ENCODE measurements around the gene GP1BA.
A peak's percentile ranks its signal among the peaks of the same experiment; 100 is the strongest.
"Not testable (repeated sequence)": the region's sequence is repeated elsewhere in the genome, so short reads cannot be mapped to it uniquely, and the experiment has no call there.

The GP1BA gene

GRCh38 chr17:4901648-4902344 lies 30.3 kb upstream of the GP1BA start:
- no peak for DNase-seq

- DNase-seq, result no peak
Measured at GRCh38 chr17:4902540-4902939, 29.5 kb upstream of the GP1BA start.

GRCh38 chr17:4903051-4903818 lies 28.8 kb upstream of the GP1BA start, which contains the start of gene CHRNE:
TSS of gene CHRNE (minus strand) at chr17:4903098. CDS start at chr17:4903063, 35 bp downstream.
- DNase-seq, result no peak

GRCh38 chr17:4906642-4907041 lies 25.4 kb upstream of the GP1BA start:
- DNase-seq, result not testable (repeated sequence)

- DNase-seq, result no peak
Measured at GRCh38 chr17:4908301-4908700, 23.8 kb upstream of the GP1BA start.

DNA sequence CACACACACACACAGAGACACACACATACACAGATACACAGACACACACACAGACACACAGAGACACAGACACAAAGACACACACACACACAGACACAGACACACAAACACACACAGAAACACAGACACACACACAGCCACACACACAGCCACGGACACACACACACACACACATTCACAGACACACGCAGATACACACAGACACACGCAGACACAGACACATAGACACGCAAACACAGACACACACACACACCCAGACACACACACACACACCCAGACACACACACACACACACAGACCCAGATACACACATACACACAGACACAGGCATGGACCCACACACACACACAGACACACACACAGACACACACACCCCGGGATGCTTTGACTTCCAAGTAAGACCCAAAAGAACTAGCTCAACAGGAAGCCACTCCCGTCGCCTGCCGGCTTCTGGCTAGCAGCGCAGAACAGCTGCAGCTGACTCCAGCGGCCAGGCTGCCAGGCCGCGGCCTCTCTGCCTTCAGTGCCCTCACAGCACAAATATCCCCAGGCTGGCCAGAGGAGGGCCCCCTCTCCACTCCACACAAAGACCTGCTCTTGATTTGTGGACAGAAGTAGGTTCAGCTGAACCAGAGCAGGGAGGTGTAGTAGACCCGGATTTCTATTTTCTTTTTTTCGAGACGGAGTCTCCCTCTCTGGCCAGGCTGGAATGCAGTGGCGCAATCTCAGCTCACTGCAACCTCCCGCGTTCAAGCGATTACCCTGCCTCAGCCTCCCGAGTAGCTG lies 23.2 kb upstream of the GP1BA start:
- DNase-seq, result peak; percentile 27

DNA sequence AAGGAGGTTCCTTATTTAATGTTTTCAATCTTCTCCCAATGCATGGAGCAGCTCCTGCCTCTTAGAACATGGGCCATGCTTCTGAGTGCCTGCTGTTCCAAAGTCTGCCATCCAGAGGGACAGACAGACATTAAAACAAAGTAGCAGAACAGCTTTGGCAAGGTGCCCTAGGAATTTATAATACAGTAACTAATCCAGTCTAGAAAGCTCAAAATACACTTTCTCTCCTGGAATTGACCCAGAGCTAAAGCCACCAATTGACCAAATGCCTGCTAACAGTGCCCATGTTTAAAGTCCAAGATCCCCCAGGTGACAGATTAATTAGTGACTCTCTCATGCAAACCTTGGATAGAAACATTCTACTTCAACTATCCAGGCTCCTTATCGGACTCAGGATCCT lies 18.1 kb upstream of the GP1BA start:
- DNase-seq, result no peak

DNA sequence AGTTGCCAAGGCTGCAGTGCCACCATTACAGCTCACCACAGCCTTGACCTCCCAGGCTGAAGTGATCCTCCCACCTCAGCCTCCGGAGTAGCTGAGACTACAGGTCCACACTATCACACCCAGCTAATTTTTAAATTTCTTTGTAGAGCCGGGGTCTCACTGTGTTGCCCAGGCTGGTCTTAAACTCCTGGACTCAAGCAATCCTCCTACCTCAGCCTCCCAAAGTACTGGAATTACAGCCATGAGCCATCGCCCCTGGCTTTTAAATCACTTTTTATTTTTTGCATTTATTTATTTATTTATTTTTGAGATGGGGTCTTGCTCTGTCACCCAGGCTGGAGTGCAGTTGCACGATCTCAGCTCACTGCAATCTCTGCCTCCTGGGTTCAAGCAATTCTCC lies 17.5 kb upstream of the GP1BA start:
- not testable (repeated sequence) for DNase-seq

GRCh38 chr17:4919511-4920047 lies 12.5 kb upstream of the GP1BA start:
- no peak for DNase-seq

GRCh38 chr17:4920351-4921048 lies 11.6 kb upstream of the GP1BA start:
- DNase-seq, result no peak

DNA sequence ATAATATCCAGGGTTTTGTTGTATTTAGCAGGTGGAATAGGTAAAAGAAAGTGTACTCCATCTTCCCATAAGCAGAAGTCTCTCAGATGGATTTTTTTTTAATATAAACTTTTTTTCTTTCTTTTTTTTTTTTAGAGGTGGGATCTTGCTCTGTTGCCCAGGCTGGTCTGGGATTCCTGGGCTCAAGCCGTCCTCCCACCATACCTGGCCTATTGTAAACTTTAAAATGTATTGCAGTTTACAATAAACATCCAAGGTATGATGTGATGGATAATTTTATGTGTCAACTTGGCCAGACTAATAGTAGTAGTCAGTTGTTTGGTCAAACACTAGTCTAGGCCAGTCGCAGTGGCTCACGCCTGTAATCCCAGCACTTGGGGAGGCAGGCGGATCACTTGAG lies 10.8 kb upstream of the GP1BA start:
- no peak for DNase-seq

- DNase-seq, result not testable (repeated sequence)
Measured at GRCh38 chr17:4926577-4927335, 5.3 kb upstream of the GP1BA start.

- no peak for DNase-seq
Measured at GRCh38 chr17:4928881-4929280, 3.2 kb upstream of the GP1BA start.

DNA sequence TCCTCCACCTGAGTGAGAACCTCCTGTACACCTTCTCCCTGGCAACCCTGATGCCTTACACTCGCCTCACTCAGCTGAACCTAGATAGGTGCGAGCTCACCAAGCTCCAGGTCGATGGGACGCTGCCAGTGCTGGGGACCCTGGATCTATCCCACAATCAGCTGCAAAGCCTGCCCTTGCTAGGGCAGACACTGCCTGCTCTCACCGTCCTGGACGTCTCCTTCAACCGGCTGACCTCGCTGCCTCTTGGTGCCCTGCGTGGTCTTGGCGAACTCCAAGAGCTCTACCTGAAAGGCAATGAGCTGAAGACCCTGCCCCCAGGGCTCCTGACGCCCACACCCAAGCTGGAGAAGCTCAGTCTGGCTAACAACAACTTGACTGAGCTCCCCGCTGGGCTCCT lies 679 bp downstream of the GP1BA start:
- no peak for DNase-seq

DNA sequence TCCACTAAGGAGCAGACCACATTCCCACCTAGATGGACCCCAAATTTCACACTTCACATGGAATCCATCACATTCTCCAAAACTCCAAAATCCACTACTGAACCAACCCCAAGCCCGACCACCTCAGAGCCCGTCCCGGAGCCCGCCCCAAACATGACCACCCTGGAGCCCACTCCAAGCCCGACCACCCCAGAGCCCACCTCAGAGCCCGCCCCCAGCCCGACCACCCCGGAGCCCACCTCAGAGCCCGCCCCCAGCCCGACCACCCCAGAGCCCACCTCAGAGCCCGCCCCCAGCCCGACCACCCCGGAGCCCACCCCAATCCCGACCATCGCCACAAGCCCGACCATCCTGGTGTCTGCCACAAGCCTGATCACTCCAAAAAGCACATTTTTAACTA lies 1.6 kb downstream of the GP1BA start:
- DNase-seq, result no peak

GRCh38 chr17:4934173-4934979 lies 2.3 kb downstream of the GP1BA start:
- DNase-seq, result no peak

DNA sequence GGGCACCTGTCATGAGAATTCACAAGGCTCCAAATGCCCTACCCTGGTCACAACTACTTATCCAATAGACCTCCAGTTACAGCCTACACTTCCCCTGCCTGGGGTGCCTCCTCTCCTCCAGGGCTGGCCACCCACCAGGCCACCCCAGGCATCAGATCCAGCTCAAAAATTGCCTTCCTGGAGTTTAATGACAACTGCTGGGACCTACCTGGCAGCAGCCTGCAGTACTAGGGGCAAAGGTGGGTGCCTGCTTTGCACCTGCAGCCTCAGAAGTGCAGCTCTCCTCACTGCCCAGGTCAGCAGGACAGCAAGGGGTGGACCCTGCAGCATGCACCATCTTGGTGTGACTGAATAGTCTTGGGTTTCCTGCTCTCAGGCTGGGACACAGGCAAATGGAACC lies 3.6 kb downstream of the GP1BA start:
- no peak for DNase-seq

GRCh38 chr17:4936436-4936835 lies 4.4 kb downstream of the GP1BA start:
- no peak for DNase-seq

DNA sequence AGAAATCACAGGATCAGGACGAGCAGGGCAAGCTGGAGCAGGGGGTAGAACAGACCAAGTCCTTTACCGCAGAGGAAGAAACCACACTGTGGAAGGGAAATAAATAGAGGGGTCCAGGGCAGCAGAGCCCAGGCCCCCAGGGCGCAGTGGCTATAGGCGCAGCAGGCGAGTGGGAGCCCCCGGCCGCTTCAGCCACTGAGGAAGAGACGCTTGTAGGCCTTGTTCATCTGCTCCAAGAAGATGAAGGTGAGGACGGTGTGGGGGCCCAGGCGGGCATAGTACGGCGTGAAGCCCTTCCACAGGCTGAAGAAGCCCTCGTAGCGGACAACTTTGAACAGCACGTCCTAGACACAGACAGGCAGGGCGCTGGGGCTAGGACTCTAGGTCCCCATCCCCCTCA lies 5.5 kb downstream of the GP1BA start:
- DNase-seq, result no peak

DNA sequence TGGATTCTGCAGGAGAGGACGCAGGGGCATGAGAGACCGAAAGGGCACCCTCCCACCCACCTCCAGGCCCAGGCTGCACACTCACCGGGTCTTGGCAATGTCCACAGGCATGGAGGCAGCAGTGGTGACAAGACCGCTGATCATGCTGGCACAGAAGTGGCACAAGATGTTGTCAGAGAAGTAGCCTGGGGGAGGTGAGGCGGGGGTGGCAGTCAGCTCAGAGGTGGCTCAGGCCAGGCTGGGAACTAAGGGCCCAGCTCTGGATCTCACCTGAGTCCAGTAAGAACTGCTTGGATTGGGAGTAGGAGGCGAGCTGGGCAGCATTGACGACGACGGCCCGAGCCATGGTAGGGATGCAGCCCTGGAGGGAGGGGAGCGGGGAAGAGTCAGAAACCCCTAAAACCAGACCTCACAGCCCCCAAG lies 6.0 kb downstream of the GP1BA start:
- no peak for DNase-seq
